ENCODE measurements around the gene RTN4. TPM values are rescaled to one million over a fixed set of nuclear protein-coding genes. Genes with fewer than 3 reads are reported as not detected.

Gene RTN4
- total RNA-seq, 4 donors from 2014 or later = 95.8 to 179 (median 129) TPM

DNA sequence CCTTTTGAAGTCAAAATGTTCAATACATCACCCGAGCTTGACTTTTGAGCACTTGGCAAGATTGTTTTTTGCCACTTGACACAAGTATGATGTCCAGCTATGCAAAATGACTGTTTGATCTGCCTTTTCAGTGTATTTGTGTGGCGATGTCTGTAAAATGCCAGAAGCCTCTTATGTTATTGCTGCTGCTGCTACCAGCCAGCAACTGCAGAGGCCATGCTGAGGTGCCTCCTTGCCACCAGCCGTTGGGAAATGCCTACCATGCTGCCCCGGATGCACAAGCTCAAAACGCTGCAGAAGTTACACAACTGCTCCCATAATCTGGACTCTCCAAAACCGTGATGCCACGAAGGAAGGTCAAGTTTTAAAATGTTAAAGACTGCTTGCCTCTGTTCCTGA, 80.3 kb downstream of the RTN4 start:
- DNase-seq = no peak
- intact Hi-C loops (cut with DNase I) = no loop called here

GRCh38 chr2:54969295-54969939, 80.8 kb downstream of the RTN4 start:
- WGBS, 2 donors = 65 to 84% methylated on average over 3 to 4 of the region's 4 CpGs
- intact Hi-C loops (cut with DNase I) = no loop called here

More for the DNA sequence above, 80.3 kb downstream of the RTN4 start:
- peaks cover 0 to 62% (median 0%) of the 10 kb centered on the region in 3 donors for H3K36me3 ChIP-seq
- peaks cover 0 to 50% (median 16%) of the 10 kb centered on the region in 3 donors for H3K4me1 ChIP-seq
- H3K4me3 ChIP-seq = no peak overlapping the region
- 89% methylated on average over 4 to 6 of the region's 7 CpGs for WGBS, 2 donors
- no peak for TF ChIP-seq POLR2A (IDR thresholded peaks at IDR 0.05)
- TF ChIP-seq CTCF (IDR thresholded peaks at IDR 0.05) = no peak
- H3K9me3 ChIP-seq = no peaks in the 10 kb centered on the region
- no peak overlapping the region for H3K27ac ChIP-seq
- H3K27me3 ChIP-seq = no peaks in the 10 kb centered on the region

GRCh38 chr2:54968561-54969218, 81.6 kb downstream of the RTN4 start:
- intact Hi-C loops (cut with DNase I) = no loop called here
- no peak for DNase-seq
- 94% methylated on average over 6 to 10 of the region's 10 CpGs for WGBS, 2 donors
- Histone ChIP-seq H3K4me1 (peaks cover 0 to 49% (median 18%) of the 10 kb centered on the region in 3 donors), H3K27ac (no peak overlapping the region), H3K4me3 (no peak overlapping the region), H3K9me3 (no peaks in the 10 kb centered on the region), H3K27me3 (no peaks in the 10 kb centered on the region), H3K36me3 (peaks cover 0 to 61% (median 0%) of the 10 kb centered on the region in 3 donors)
- TF ChIP-seq POLR2A (IDR thresholded peaks at IDR 0.05) (no peak), CTCF (IDR thresholded peaks at IDR 0.05) (no peak)

More at GRCh38 chr2:54969295-54969939, 80.8 kb downstream of the RTN4 start:
- Histone ChIP-seq H3K27ac (no peak overlapping the region), H3K4me1 (peaks cover 0 to 52% (median 16%) of the 10 kb centered on the region in 3 donors), H3K27me3 (no peaks in the 10 kb centered on the region), H3K9me3 (no peaks in the 10 kb centered on the region), H3K36me3 (peaks cover 0 to 62% (median 0%) of the 10 kb centered on the region in 3 donors), H3K4me3 (no peak overlapping the region)
- TF ChIP-seq POLR2A (IDR thresholded peaks at IDR 0.05) (no peak), CTCF (IDR thresholded peaks at IDR 0.05) (no peak)
- no peak for DNase-seq

- no peaks in the 10 kb centered on the region for H3K27me3 ChIP-seq
- 90 to 94% methylated on average over 14 to 15 of the region's 18 CpGs for WGBS, 2 donors
- intact Hi-C loops (cut with DNase I) = no loop called here
- peaks cover 0 to 55% (median 0%) of the 10 kb centered on the region in 3 donors for H3K36me3 ChIP-seq
- no peaks in the 10 kb centered on the region for H3K9me3 ChIP-seq
- no peak for DNase-seq
- no peak overlapping the region for H3K4me3 ChIP-seq
- TF ChIP-seq POLR2A (IDR thresholded peaks at IDR 0.05) = no peak
- TF ChIP-seq CTCF (IDR thresholded peaks at IDR 0.05) = no peak
- H3K27ac ChIP-seq = no peak overlapping the region
- peaks cover 0 to 49% (median 15%) of the 10 kb centered on the region in 3 donors for H3K4me1 ChIP-seq
These were observed 82.4 kb downstream of the RTN4 start for GRCh38 chr2:54967759-54968365.

DNA sequence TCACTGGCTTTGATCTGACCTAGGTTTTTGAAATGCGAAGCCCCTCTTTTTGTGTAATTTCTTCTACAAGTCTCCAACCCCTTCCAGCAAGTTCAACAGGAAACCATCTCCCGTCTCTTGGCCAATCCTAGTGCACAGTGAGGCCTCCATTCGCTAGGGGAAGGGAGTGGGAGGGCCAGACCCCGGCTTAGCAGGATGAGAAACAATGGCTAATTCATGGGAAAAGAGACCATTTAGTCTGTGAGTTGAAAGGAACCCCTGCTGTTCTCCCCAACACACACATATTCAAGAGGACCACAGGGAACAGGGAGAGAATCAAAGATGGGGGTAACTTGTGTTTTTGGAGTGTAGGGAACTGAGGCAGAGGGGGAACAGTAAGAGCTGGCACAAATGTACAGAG, 83.0 kb downstream of the RTN4 start:
- intact Hi-C loops (cut with DNase I) = no loop called here
- 82 to 83% methylated on average over 2 to 3 of the region's 4 CpGs for WGBS, 2 donors
- Histone ChIP-seq H3K27me3 (no peaks in the 10 kb centered on the region), H3K4me1 (peaks cover 0 to 48% (median 15%) of the 10 kb centered on the region in 3 donors), H3K27ac (peak overlapping the region in 1 of 4 donors; percentile 58), H3K4me3 (no peak overlapping the region), H3K9me3 (no peaks in the 10 kb centered on the region), H3K36me3 (peaks cover 0 to 53% (median 0%) of the 10 kb centered on the region in 3 donors)
- no peak for TF ChIP-seq CTCF (IDR thresholded peaks at IDR 0.05)
- no peak for TF ChIP-seq POLR2A (IDR thresholded peaks at IDR 0.05)
- DNase-seq = no peak
